AG04450 (cell line): Measurements from ENCODE around the gene MLIP. TPM values are rescaled to one million over a fixed set of nuclear protein-coding genes. Genes with fewer than 3 reads are reported as not detected.

Experiments used
- CTCF ChIA-PET: fragments of 300-600, 350-600 bp; formaldehyde crosslinking; extraction: SDS; loops from one replicate; lab custom pipeline; 2022; ENCODE audit warnings: antibody characterized with exemption, inconsistent platforms; lab: Charles Lee
- POLR2A ChIA-PET: fragments of 350-600 bp; formaldehyde crosslinking; extraction: SDS; loops from one replicate; lab custom pipeline; 2021; ENCODE audit warnings: antibody characterized with exemption, inconsistent platforms; lab: Yijun Ruan, JAX
- DNase-seq: peaks from one replicate; pipeline ENCODE4 v3.0.0-alpha.2; 2011; ENCODE audit warnings: low read depth, low spot score
- H3K27ac ChIP-seq: one replicate; pipeline ENCODE4 v1.5.1; 2012; ENCODE audit warnings: low read depth, low read length, control low read depth
- H3K27me3 ChIP-seq: one replicate; pipeline ENCODE4 v1.6.0; 2012; ENCODE audit warnings: low read length; ENCODE audit not compliant: control insufficient read depth, insufficient read depth
- H3K4me3 ChIP-seq: 2 replicates; pipeline ENCODE4 v1.5.1; 2011; ENCODE audit warnings: mild to moderate bottlenecking, low read depth, low read length, control low read depth
- H3K9me3 ChIP-seq: 2 replicates; pipeline ENCODE4 v1.5.1; 2012; ENCODE audit warnings: low read length; ENCODE audit not compliant: control insufficient read depth, insufficient read depth
- polyA plus RNA-seq: library from polyadenylated mRNA; depleted of rRNA; stranded (reverse); fragments of >200 nt; gene quantifications from 2 replicates; pipeline ENCODE4 v1.2.3, GENCODE V29; 2011
- TF ChIP-seq, protein P1 (sequence below): IDR thresholded peaks from 2 replicates; pipeline ENCODE4 v1.5.1; 2011; ENCODE audit warnings: low read depth, low read length, control low read depth, inconsistent platforms

Gene MLIP
- polyA plus RNA-seq, 1 experiment = not detected

DNA sequence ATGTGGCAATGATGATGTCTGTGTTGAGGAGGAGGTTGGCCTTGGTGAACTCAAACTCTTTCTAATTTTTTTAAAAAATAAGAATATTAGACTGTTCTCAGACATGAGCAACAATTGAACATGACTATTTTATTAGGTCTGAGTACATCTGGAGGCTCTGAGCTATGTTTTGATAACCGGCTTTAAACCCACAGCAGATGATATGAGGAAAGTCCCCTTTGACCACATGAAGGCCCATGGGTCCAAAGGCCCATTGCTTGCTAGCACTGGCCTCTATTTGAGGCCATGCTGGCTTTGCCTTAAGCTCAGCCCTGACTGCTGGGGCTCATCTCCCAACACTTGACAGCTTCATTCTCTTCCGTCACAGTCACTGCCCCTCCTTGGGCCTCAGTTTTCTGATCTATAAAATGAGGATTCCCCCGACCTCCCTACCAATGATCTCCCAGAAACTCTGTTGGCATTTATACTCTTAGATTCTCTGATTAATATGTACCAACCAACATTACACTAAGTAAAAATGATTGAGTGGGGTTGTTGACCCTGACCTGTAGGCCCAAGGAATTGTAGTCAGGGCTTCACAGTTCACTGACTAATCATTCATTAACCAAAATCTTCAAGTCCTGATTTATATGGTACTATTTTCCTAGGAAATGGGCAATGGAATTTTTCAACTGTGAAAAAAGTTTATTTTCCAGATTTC lies 173.1 kb downstream of the MLIP start:
- H3K27ac ChIP-seq = no peak overlapping the region
- CTCF ChIA-PET = no interaction called here
- TF ChIP-seq, protein P1, sequence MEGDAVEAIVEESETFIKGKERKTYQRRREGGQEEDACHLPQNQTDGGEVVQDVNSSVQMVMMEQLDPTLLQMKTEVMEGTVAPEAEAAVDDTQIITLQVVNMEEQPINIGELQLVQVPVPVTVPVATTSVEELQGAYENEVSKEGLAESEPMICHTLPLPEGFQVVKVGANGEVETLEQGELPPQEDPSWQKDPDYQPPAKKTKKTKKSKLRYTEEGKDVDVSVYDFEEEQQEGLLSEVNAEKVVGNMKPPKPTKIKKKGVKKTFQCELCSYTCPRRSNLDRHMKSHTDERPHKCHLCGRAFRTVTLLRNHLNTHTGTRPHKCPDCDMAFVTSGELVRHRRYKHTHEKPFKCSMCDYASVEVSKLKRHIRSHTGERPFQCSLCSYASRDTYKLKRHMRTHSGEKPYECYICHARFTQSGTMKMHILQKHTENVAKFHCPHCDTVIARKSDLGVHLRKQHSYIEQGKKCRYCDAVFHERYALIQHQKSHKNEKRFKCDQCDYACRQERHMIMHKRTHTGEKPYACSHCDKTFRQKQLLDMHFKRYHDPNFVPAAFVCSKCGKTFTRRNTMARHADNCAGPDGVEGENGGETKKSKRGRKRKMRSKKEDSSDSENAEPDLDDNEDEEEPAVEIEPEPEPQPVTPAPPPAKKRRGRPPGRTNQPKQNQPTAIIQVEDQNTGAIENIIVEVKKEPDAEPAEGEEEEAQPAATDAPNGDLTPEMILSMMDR = no peak
- no peaks in the 10 kb centered on the region for H3K9me3 ChIP-seq
- no peaks in the 10 kb centered on the region for H3K27me3 ChIP-seq
- H3K4me3 ChIP-seq = no peak overlapping the region
- no peak for DNase-seq
- POLR2A ChIA-PET = no interaction called here

DNA sequence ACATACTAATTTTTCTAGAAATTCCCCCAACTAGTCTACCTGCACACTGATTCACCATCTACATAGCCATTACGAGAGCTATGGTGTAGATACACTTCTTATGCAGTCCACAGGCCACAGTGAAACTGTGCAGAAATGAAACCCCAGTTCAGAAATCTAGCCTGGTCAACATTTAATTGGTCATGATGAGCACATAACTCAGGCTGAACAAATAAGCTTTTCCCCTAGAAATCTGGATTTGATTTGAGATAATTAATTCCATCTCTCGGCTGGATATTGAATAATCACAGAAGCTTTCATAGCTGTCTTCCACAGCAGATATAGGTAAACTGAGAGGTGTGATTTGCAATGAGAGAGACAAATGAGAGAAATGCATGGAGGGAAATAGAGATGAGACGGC lies 174.4 kb downstream of the MLIP start:
- no peaks in the 10 kb centered on the region for H3K9me3 ChIP-seq
- H3K27me3 ChIP-seq = no peaks in the 10 kb centered on the region
- TF ChIP-seq, protein P1 = no peak
- H3K4me3 ChIP-seq = no peak overlapping the region
- no peak for DNase-seq
- ChIA-PET POLR2A (no interaction called here), CTCF (interaction anchor here (0.6 to 1.0 kb wide), 5 partner anchors 11 to 780 kb away, joined by 3 to 9 read pairs (median 3); no protein-coding TSS in a partner anchor)
- no peak overlapping the region for H3K27ac ChIP-seq

DNA sequence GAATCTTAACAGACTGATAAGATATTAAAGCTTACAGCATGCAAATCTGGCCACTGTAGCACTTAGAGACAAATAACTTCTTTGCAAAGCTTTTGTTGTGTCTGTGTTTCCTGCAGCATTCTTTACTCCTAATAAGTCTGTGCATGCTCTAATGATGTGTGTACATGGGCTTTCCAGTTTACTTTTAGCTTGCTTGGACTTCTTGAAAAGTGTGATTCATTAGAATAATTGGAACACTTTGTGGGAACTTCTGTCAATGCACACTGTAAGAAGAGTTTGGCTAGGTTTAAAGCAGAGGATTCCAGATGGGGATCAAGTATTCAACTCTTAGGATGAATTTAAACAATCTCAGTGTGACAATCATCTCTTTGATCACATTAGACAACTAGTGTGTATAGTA lies 174.9 kb downstream of the MLIP start:
- TF ChIP-seq, protein P1 = no peak
- Histone ChIP-seq H3K27me3 (no peaks in the 10 kb centered on the region), H3K27ac (no peak overlapping the region), H3K4me3 (no peak overlapping the region), H3K9me3 (no peaks in the 10 kb centered on the region)
- ChIA-PET CTCF (interaction anchor here (0.8 kb wide), 1 partner anchor 779 kb away, joined by 3 read pairs; no protein-coding TSS in a partner anchor), POLR2A (no interaction called here)
- no peak for DNase-seq

DNA sequence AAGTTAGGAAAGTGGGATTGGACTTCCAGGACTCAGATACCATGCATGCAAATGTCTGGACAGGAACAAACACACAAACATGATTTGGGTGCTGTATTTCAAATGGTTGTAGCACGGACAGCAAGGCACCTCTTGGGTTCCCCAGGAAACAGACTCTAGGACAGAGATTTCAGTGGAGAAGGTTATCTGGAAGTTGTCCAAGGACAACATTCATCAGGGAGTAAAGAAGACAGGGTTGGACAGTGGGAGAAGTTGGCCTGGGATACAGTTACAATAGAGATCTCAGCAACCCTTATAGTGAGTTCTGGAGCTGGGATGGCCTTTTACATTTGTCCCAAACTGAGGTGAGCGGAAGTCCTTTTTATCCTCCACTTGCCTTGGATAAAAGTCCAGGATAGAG lies 177.2 kb downstream of the MLIP start:
- ChIA-PET CTCF (no interaction called here), POLR2A (no interaction called here)
- Histone ChIP-seq H3K27ac (no peak overlapping the region), H3K4me3 (no peak overlapping the region), H3K27me3 (no peaks in the 10 kb centered on the region), H3K9me3 (no peaks in the 10 kb centered on the region)
- no peak for DNase-seq
- TF ChIP-seq, protein P1 = no peak

DNA sequence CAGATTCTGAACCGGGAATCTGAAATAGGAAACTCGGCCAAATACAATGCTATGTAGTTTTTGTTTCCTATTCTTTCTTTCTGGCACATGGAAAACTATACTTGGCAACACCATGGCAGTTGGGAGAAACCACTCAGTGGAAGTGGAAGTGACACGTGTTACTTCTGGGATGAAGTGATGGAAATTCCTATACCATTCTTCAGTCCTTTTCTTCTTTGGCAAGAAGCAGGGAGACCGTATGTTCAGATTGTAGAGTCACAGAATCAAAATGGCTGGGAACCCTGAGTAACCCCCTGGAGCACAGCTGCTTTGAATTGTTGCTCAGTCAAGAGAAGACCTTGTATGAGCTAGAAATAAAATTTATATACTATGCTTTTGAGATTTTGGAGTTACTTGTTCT lies 178.2 kb downstream of the MLIP start:
- Histone ChIP-seq H3K27me3 (no peaks in the 10 kb centered on the region), H3K9me3 (no peaks in the 10 kb centered on the region), H3K27ac (no peak overlapping the region), H3K4me3 (no peak overlapping the region)
- CTCF ChIA-PET = no interaction called here
- POLR2A ChIA-PET = no interaction called here
- TF ChIP-seq, protein P1 = no peak
- no peak for DNase-seq
